ENCODE data around the gene AQP5.

Gene AQP5

GRCh38 chr12:49951411-49952240, 10.0 kb upstream of the AQP5 start:
- DNase-seq = no peak

GRCh38 chr12:49952391-49953055, 9.1 kb upstream of the AQP5 start:
- no peak for DNase-seq

GRCh38 chr12:49953151-49953550, 8.5 kb upstream of the AQP5 start:
- no peak for DNase-seq

GRCh38 chr12:49953961-49954846, 7.5 kb upstream of the AQP5 start:
- DNase-seq = no peak

- no peak for DNase-seq
Observed at GRCh38 chr12:49954863-49955830, 6.5 kb upstream of the AQP5 start.

GRCh38 chr12:49955899-49956662, 5.6 kb upstream of the AQP5 start:
- DNase-seq = no peak

GRCh38 chr12:49956663-49957569, 4.8 kb upstream of the AQP5 start:
- DNase-seq = no peak

- DNase-seq = no peak
Observed at GRCh38 chr12:49957570-49957967, 4.1 kb upstream of the AQP5 start.

GRCh38 chr12:49959685-49960473, 1.8 kb upstream of the AQP5 start:
- no peak for DNase-seq

- no peak for DNase-seq
Observed at GRCh38 chr12:49960474-49961110, 1.1 kb upstream of the AQP5 start.

GRCh38 chr12:49961993-49962764, 507 bp downstream of the AQP5 start:
- no peak for DNase-seq

- no peak for DNase-seq
Observed at GRCh38 chr12:49962861-49963765, 1.4 kb downstream of the AQP5 start.

- no peak for DNase-seq
Observed at GRCh38 chr12:49963976-49964815, 2.5 kb downstream of the AQP5 start.

- DNase-seq = no peak
Observed at GRCh38 chr12:49964849-49965624, 3.4 kb downstream of the AQP5 start.

- no peak for DNase-seq
Observed at GRCh38 chr12:49965836-49966235, 4.2 kb downstream of the AQP5 start.

Measured in cortex of kidney (tissue), 1 donor.